Limb (tissue), 2 donors: ENCODE results near the gene MGAT2.
A peak's percentile ranks its signal among the peaks of the same experiment; 100 is the strongest.

Source experiments
- DNase-seq, 2 donors: peaks; one replicate each; pipeline ENCODE4 v3.0.0-alpha.2; 2016; ENCODE audit errors: extremely low spot score in 2 of 2

Gene MGAT2

DNA sequence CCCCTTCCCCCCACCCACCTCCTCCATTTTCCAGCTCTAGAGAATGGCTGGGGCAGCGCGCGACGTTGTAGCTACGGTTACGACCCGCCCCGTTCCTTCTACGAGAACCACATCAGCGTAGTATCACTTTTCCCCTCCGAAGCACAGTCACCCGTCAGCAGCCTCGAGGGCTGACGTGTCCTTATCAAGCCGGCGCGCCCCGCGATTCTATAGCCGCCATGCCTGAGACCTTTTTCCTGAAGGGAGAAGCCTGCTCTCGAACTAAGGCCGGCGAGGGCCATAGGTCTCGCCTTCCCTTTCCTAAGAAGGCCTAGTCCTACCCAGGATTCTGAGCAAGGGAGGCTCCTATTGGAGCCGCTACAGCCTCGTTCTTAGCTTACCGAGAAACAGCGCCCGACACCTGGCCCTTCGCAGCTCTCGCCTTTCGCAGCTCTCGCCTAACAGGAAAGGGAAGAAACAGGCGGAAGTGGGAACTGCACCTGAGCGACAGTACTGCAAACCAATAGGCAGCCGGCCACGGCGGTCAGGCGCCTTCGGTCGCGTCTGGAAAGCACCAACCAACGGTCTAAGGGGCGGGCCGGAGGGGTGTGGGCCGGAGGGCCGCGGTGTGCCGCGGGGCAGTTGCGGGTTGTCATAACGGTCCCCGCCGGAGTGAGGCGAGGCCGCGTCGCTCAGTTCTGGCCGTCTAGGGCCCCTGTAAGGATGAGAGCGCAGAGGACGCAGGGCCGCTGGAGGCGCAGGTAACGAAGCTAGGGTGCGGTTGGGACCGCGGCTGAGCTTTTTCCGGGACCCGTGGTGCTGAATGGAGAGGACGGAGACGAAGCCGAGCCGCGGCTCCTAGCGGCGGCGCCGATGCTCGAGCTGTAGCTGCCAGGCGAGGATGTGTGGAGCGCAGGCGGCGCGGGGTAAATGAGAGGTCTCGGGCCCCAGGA lies at the start of gene MGAT2, which contains the start of gene RPL36AL:
Gene MGAT2 (plus strand): TSS at position 618 of the 932 bp plus-strand sequence. CDS start 470 bp downstream, outside the sequence.
Gene RPL36AL (minus strand): TSS at position 445 of the 932 bp plus-strand sequence. CDS start 1,522 bp downstream, outside the sequence.
- peak; percentile 98 to 99 for DNase-seq

DNA sequence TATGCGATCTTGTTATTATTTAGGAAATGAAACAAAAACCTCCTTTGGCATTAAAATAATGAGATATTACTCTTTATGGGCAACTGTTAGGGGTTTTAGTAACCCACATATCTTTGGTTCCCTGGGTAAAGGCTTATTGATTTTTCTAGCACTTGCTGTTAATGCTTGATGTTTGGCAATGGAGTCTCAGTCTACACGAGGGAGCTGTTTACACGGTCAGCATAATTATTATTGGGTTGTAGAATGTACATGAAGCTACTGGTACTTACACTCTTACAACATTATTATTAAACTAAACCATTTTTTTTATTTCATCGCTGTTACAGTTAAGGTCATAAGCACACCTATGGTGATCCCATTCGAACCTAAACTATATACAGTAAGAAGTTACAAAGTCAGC lies 46.6 kb upstream of the MGAT2 start:
- DNase-seq: no peak

DNA sequence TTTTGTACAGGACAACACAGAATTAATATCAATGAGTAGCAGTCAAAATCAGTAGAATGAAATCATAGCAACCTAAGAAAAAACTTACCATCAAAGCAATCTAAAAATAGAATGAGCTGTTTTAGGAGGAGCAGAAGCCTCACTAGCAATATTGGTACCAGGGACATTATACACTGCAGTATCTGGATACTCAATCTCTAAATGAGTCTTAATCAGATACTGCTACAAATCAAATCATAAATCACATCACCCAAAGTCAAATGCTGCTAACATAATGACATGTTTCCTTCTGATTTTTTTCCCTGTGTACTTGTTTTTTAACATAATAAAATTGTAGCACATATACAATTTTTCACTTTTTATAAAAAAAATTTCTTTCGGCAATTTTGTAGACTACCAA lies 42.5 kb upstream of the MGAT2 start:
- no peak for DNase-seq

DNA sequence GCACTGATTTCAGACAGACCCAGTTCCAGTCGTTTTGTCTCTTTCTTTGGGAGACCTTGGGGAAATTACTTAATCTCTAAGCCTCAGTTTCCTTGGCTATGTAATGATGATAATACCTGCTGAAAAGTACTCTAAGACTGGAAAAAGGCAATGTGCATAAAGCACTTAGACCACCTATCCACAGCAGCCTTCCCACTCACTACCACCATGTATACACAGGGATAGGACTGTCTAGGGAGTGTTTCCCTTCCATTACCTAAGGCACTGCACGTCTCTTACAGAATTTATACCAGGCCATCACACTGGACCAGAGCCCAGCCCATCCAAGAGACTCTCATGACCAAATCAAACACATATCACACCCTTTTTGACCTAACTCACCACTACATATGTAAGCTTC lies 40.8 kb upstream of the MGAT2 start:
- DNase-seq: no peak

DNA sequence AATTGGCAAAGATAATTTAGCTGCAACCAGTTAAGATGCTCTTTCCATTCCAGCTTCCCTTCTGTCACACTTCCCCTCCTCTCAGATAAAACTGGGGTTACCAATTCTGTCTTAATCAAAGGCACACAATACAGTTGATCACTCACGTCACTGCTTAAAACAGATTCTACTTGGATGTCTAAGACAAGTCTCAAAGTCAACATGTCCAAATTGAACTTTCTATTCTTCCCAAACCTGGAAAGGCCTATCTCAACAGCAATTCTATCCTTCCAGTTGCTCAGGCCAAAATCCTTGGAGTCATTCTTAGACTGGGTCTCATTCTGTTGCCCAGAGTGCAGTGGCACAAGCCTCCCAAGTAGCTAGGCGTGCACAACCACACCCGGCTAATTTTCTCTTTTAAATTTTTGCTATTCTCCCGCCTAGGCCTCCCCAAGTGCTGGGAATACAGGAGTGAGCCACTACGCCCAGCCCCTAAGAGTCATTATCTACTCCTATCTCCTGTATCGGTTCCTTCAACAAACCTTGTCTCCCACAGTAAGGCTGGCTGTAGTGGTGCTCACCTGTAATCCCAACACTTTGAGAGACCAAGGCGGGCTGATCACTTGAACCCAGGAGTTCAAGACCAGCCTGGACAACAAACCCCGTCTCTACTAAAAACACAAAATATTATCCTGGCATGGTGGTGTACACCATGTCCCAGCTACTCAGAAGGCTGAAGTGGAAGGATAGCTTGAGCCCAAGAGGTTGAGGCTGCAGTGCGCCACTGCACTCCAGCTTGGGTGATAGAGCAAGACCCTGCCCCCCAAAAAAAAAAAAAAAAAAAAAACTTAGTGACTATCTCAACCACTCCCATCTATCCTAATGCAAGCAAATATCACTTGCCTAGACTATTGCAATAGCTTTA lies 39.1 kb upstream of the MGAT2 start:
- no peak for DNase-seq

DNA sequence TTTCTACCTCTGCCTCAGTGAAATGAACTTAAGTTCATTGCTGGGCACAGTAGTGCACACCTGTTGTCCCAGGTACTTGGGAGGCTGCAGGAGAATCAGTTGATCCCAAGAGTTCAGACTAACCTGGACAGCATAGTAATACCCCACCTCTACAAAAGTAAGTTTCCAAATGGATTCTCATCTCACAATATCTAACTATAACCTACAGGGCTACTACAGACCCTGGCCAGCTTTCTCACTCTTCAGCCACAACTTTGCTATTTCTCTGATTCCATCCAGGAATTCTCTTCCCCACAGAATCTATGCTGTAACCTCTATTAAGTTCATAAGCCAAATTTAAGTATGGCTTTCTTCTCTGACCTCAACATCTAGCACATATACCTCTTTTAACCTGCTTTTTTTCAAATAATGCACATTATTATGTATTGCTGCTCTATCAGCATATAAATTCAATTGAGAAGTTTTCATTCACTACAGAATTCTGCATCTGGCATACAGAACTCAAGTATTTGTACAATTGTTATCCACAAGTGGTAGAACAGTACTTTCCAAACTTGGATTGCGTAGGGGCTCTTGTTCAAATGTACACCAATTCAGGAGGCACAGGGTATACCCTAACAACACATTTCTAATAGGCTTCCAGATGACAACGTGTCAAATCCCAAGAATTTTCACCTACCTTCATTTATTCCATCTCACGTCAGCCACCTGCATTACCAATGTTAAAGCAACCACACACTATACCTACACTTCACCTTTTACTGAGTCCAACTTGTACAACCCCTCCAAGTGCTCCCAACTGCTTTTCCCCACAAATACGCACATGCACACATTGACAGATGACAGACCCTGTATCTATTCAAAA lies 38.3 kb upstream of the MGAT2 start:
- no peak for DNase-seq

DNA sequence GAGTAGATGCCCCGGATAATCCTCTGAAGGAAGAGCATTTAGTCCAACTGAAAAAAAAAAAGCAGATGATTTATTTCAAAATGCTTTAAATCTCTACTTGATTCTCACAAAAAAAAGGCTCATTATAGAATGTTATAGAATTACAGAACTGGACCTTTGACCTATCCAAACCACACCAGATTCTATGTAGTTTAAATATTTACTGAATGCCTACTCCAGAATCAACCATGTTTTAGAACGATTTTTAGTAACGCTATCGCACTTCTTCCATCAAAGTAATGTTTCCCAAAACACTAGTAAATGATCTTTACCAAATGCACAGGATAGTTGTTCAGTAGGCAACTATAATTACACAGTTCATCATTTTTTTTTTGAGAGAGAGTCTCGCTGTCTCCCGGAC lies 37.0 kb upstream of the MGAT2 start:
- DNase-seq: no peak

DNA sequence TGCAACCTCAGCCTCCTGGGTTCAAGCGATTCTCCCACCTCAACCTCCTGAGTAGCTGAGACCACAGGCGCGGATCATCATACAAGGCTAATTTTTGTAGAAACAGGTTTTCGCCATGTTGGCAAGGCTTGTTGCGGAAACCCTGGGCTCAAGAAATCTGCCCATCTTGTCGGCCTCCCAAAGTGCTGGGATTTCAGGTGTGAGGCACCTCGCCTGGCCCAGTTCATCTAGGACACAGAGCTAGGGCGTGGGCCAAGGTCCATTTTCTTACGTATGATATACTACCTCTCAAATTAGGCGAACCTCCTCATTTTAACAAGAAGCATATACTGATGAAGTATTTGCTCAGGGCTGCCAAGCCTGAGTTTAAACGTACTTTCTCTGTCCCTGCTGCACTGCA lies 36.5 kb upstream of the MGAT2 start:
- no peak for DNase-seq

DNA sequence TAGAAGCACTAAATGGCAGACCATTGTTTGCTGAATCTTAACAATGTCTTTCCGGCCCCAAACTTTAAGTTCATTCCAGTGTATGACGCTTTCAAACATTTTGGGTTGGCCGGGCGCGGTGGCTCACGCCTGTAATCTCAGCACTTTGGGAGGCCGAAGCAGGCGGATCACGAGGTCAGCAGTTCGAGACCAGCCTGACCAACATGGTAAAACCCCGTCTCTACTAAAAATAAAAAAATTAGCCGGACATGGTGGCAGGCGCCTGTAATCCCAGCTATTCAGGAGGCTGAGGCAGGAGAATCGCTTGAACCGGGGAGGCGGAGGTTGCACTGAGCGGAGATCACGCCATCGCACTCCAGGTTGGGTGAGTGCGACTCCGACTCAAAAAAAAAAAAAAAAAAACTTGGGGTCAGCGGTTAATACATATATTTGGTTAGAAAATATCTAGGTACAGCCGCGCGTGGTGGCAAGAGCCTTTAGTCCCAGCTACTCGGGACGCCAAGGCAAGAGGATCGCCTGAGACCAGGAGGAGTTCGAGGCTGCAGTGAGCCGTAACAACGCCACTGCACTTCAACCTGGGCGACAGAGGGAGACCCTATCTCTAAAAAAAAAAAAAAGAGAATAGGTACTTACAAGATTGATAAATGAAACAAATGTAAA lies 35.5 kb upstream of the MGAT2 start:
- peak in 1 of 2 donors; percentile 33 for DNase-seq

DNA sequence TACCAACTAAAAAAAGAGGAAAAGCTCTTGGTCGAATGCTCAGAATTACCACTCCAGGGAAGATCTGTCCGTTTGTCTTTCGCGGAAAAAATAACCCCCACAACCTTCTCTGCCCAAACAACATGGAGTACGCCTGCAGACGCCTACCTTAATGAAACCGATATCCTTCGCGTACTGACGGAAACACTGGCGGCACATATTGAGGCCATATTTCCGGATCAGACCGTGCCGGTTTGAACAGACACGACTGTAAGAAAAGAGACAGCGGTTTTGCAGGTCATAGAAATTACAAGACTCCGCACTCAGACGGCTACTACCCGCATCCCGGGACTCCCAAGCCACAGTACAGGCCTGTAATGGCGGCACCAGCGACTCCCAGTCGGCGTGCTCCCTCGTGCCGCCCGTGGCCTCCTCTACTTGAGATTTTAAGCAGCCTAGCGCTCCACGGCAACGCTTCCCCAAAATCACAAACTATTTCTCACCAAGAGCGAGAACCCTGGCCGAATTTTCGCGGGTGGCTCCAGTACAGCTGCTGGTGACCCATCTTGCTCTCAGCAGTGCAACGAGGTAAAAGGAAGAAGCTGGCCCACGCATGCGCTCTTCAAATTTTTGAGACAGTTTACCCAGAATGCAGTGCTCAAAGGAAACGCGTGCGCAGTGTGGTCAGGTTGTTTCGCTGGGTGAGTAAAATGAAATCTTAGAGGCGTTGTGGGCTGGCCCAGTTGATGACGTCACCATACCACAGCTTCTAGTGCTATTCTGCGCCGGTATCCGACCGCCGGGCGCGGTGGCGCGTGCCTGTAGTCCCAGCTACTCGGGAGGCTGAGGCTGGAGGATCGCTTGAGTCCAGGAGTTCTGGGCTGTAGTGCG lies 34.6 kb upstream of the MGAT2 start, which contains the start of gene RPS29:
Gene RPS29 (minus strand): TSS at position 578 of the 870 bp plus-strand sequence. CDS start 34 bp downstream, at position 544.
- peak; percentile 98 to 99 for DNase-seq

DNA sequence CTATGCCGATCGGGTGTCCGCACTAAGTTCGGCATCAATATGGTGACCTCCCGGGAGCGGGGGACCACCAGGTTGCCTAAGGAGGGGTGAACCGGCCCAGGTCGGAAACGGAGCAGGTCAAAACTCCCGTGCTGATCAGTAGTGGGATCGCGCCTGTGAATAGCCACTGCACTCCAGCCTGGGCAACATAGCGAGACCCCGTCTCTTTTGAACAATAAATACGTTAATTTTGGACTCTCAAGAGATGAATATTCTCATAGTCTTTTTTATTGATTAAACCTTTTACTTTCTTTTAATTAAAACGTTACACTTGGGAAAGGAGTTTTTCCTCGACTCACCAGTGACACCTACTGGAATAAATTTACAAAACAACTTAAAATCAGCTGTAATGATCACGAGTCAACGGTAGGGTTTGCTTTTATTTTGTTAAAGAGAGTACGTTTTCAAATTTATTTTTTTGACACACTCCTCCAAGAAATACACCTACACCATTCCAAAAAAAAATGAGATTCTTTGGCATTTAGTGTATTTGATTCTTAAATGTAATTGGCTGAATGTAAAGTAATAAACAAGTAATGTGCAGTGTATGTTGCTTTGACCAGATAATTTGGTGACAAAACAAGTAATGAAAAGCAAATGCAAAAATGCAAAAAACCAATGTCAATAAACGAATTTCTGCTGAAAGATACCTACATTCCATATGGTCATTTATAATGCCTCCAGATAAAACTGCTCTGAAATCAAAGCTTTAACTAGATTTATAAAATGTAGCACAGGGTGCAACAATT lies 33.7 kb upstream of the MGAT2 start:
- DNase-seq: peak; percentile 55 to 71

DNA sequence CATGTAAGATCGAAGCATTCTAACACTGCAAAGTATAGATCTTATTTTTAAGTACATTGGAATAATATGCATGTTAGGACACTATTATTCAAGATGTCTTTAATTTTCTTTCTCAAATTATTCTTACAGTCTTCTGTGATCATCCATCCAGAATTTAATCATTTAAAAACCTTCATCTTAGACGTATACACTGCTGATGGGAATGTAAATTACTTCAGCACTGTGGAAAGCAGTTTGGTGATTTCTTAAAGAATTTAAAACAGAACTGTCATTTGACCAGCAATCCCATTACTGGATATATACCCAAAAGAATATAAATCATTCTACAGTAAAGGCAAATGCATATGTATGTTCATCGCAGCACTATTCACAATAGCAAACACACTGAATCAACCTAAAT lies 31.2 kb upstream of the MGAT2 start:
- no peak for DNase-seq

DNA sequence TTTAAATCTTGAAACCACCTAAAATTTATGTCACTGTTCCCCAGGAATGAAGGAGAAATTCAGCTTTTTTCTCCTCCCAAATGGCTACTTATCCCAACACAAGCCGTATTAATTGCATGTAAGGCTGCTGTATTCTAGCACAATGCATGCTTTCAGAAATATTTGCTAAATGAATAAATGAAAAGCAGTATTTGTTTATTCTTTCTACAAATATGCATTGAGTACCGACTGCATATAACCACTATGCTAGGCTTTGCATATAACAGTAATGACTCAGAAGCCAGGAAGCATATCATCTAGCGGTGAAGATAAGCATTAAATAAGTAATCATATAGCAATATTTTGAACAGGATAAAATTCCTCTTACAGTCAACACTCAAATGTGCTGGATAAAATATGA lies 27.6 kb upstream of the MGAT2 start:
- no peak for DNase-seq

DNA sequence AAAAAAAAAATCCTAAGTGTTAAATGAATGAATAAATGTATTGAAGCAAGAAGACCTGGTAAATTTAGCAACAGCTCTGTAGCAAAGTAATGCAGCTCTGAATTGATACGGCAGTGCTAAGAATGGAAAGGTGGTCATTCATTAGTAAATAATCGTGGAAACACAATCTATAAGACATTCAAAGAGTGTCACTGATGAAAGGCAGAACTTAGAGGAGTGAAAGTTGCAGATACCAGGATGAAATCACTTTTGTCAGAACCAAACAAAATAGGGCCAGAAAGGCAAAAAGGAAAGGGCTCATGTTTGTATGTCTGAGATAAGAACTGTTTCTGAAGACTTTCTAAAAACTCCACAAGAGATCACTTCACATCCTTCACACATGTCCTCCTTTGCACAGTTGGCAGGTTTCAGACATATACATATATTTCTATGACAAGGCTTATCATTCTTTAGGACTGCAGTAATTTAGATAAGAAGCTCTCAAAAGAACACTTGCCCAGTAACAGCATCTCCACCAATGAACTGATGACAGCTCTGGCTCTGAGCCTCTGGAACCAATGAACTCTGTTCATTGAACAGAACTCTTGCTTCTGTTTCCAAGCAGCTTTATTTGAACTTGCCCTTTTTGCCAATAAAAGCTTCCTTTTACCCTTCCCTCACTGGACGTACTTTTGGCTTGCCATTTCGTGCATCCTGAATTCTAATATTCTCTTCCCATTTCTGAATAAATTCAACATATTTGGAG lies 26.1 kb upstream of the MGAT2 start:
- no peak for DNase-seq

DNA sequence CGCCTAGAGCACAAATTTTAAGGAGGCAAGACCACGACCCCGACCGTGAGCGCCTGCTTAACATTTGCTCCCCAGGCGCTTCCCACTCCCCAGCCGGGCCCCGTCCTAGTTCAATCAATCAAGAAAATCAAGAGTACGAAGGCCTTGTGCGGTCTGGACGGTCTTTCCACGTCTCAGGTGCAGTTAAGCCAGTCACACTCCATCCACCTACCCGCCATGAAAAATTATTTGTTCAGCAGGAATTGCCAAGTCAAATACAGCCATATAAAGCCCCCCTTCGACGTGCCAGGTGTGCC lies 22.5 kb upstream of the MGAT2 start:
- DNase-seq: no peak

DNA sequence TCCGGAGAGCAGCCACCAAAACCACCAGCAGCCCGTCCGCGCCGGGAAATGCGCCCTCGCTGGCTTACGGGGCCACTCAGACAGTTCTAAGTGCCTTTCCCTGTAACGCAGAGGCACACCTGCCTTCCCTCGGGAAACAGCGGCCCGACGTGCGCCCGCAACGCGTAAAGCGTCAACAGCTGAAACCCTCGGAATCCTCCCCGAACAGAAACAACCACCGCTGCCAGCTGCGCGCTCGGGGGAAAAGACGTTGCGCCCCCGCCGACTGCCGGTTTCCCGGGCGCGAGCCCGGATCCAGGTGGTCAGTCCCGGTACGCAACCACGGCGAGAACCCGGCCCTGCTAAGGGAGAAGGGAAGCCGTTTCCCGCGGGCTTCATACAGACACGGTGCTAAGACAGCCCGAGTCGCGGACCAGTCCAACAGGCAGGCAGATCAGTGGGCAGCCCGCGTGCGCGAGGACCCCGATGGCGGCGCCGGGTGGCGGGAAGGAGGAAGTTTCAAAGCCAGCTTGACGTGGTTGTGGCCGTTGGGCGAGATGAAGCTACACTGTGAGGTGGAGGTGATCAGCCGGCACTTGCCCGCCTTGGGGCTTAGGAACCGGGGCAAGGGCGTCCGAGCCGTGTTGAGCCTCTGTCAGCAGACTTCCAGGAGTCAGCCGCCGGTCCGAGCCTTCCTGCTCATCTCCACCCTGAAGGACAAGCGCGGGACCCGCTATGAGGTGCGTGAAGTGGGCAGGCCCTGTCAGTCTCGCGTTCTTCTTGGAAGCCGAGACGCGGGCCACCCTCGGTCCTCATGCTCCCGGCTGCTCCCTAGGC lies 21.9 kb upstream of the MGAT2 start, which contains the start of gene LRR1:
Gene LRR1 (plus strand): TSS at position 456 of the 816 bp plus-strand sequence. CDS start 81 bp downstream, at position 537.
- DNase-seq: peak; percentile 89 to 95

DNA sequence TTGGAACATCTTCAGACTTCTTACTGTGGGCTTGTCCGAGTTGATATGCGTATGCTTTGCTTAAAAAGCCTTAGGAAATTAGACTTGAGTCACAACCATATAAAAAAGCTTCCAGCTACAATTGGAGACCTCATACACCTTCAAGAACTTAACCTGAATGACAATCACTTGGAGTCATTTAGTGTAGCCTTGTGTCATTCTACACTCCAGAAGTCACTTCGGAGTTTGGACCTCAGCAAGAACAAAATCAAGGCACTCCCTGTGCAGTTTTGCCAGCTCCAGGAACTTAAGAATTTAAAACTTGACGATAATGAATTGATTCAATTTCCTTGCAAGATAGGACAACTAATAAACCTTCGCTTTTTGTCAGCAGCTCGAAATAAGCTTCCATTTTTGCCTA lies 13.0 kb upstream of the MGAT2 start:
- no peak for DNase-seq
